Fibroblast of mammary gland (primary cell): ENCODE data around the gene AJUBA.
A peak's percentile ranks its signal among the peaks of the same experiment; 100 is the strongest.
"Not testable (repeated sequence)": the region's sequence is repeated elsewhere in the genome, so short reads cannot be mapped to it uniquely, and the experiment has no call there.

ENCODE experiments used
- DNase-seq: peaks from one replicate; pipeline ENCODE4 v3.0.0-alpha.2; 2010; ENCODE audit warnings: low read depth
- H3K4me3 ChIP-seq: 2 replicates; pipeline ENCODE4 v1.5.1; 2011; ENCODE audit warnings: low read depth, mild to moderate bottlenecking, low read length, moderate library complexity; ENCODE audit not compliant: control insufficient read depth
- TF ChIP-seq, protein P1 (sequence below): conservative IDR thresholded peaks from 2 replicates; pipeline ENCODE4 v1.5.1; 2011; ENCODE audit warnings: low read depth, low read length, inconsistent platforms; ENCODE audit not compliant: control insufficient read depth, insufficient read depth

AJUBA gene

DNA sequence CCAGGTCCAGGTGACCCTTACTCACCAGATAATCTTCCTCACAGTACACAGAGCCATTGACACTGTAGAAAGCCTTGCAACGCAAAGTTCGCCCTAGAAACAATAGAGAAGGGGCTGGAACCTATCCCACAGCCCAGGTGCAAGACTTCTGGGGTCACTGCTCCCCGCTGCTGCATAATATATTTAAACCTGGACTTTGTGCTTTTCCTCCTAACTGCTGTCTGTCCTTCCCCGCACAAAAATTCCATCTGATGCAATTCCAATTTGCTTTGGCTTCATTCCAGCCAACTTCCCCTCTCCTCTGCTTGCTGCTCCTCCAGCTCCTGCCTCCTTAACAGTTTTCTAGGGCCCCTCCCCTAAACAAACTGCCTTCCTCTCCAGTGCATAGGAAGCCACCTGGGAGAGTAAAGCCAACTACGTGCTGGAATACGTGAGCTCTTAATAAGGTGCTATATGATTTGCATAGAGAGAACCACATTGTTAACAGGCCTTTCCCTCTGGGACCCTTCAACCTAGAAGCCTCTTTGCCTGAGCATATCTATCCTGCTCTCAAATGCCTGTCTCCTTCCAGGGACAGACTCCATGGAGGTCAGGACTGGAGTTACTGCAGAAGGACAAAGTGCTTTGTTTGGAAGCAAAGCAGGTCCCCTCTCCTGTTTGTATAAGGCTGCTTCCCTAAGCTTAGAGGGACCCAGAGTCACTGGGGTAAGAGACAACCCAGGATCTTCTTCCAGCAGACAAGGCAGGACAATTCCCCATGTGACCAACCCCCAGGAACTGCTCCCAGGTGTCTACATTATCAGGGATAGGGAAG lies 5.5 kb downstream of the AJUBA start:
- TF ChIP-seq, protein P1, sequence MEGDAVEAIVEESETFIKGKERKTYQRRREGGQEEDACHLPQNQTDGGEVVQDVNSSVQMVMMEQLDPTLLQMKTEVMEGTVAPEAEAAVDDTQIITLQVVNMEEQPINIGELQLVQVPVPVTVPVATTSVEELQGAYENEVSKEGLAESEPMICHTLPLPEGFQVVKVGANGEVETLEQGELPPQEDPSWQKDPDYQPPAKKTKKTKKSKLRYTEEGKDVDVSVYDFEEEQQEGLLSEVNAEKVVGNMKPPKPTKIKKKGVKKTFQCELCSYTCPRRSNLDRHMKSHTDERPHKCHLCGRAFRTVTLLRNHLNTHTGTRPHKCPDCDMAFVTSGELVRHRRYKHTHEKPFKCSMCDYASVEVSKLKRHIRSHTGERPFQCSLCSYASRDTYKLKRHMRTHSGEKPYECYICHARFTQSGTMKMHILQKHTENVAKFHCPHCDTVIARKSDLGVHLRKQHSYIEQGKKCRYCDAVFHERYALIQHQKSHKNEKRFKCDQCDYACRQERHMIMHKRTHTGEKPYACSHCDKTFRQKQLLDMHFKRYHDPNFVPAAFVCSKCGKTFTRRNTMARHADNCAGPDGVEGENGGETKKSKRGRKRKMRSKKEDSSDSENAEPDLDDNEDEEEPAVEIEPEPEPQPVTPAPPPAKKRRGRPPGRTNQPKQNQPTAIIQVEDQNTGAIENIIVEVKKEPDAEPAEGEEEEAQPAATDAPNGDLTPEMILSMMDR = no peak
- peak; percentile 46 for DNase-seq
- no peak overlapping the region for H3K4me3 ChIP-seq

DNA sequence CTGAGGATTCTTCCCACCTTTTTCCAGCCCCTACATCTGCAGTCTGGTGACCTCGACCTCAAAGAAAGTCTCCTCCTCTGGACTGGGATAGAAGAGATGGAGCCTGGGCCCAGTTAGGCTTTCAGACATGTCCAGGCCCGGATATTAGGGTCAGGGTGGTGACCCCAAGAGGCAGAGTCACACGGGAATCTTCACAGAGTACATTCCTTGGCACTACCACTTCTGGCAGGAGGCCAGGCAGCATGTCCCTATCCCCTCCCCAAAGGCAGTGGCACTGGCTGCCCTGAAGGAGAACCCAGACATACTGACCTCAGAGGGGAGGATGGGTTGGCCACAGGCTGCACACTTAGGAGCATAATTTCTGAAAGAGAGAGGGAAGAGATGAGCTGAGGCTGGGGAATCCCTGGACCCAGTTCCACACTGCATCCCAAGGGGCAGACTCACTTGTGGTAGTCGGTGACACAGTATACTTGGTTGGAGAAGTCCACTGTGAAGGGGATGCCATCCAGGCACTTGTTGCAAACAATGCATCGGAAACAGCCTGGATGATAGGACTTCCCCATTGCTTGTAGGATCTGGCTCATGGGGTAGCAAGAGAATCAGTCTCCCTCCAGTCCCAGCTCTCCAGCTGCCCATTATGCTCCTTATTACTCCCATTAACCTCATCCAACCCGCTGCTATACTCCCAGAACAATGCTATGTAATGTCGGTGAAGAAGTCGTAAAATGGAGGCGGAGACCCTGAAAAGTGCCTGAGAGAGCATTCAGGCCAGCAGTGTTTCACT lies 7.6 kb downstream of the AJUBA start:
- no peak overlapping the region for H3K4me3 ChIP-seq
- no peak for DNase-seq
- TF ChIP-seq, protein P1 = no peak

DNA sequence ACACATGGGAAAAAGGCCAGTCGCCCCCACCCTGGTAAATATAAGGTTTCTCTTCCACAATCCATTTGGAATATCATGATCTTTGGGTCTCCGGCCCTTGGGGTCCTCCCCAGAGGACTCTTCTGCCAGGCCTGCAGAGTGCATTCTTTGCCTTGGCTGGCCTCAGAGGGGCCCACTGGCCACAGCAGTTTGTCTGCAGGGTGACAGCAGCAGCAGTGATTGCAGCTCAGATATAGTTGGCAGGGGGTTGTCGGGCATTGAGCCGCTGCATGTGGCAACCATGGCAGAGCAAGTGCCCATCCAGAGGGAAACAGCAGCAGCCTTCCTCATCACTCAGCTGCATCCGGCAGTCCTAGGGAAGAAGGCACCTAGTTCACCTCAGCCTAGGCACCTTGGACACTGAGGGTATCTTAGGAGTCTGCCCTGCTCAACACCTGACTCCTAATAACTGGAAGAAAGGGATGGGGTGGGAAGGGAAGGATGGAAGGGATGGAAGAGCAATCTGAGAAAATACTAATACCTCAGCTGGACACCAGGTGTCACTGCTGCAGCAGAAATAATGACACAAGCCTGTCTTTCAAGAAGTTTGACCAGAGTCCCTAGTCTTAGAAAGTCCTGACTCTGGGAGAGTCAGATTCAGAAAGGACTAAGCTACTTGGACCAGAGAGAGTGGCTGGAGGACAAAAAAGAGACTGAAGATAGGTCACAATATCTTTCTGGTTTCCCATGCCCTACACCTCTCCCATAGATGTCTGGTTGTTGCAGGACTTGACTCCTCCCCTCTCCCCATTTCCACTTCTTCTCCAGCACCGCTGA lies 8.9 kb downstream of the AJUBA start:
- peak; percentile 74 for DNase-seq
- TF ChIP-seq, protein P1 = peak; percentile 71
- no peak overlapping the region for H3K4me3 ChIP-seq

DNA sequence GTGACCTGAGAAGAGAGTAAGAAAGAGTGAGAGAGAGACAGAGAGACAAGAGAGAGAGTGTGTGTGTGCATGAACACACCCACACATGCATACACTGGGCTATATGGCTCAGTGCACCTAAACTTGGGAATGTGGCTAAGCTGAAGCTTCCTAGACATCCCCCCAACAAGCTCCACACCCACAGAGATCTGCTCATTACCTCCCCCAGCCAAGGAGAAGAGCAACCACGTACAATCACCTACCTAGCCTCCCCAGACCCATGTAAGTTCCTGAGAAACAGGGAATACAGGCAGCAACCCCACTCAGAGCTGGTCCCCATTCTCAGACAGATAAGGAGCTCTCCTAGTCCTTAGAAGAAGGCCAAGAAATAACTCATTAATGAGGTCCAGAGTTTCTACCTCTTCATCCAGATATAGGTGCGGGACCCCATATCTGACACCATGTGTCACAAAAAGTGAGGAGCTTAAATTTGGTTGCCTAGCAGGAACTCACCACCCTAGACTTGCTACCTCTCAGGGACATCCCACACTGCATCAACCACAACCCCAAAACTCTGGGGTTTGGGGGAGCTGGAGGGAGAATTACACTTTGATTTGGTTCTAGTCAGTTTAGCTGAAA lies 9.9 kb downstream of the AJUBA start:
- no peak for DNase-seq
- TF ChIP-seq, protein P1 = no peak
- no peak overlapping the region for H3K4me3 ChIP-seq

DNA sequence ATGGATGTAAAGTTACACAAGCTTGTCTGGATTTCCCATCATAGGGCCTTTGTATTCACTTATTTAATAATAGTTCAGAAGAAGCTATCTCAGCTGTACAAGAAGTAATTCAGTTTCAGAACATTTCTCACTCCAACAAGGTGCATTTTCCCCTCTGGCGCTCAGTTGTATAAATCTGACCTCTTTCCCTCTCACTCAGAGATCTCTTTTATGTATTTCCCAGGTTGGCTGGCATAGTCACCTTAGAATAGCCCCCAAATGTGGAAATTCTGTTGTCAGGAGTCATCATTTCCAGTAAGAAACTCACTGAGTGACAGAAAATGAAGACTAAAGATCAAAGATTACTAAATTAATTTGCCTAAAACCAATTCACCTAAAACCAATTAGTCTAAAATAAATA lies 11.2 kb downstream of the AJUBA start:
- no peak for DNase-seq
- no peak overlapping the region for H3K4me3 ChIP-seq
- TF ChIP-seq, protein P1 = no peak

DNA sequence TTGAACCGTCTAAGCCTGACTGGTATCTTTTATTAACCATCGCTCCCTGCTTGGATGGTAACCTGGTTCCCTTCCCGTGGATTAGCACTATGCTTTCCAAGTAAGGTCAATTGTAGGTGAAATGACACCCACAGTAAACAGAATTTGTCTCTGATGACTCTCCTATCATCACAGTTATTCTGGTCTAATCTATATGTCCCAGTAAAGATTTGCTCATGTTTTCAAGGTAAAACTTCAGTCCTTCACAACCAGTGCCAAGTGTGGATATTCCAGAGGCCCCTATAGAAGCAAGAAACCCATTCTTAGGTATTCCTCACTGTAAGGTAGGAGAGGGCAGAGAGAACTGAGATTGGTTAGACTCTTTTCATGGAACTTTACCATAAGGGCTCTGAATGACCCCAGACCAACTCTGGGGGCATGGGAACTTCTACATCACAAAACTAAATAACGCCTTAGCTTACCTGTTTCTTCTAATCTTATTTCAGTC lies 15.5 kb downstream of the AJUBA start:
- H3K4me3 ChIP-seq = no peak overlapping the region
- DNase-seq = no peak
- TF ChIP-seq, protein P1 = no peak

DNA sequence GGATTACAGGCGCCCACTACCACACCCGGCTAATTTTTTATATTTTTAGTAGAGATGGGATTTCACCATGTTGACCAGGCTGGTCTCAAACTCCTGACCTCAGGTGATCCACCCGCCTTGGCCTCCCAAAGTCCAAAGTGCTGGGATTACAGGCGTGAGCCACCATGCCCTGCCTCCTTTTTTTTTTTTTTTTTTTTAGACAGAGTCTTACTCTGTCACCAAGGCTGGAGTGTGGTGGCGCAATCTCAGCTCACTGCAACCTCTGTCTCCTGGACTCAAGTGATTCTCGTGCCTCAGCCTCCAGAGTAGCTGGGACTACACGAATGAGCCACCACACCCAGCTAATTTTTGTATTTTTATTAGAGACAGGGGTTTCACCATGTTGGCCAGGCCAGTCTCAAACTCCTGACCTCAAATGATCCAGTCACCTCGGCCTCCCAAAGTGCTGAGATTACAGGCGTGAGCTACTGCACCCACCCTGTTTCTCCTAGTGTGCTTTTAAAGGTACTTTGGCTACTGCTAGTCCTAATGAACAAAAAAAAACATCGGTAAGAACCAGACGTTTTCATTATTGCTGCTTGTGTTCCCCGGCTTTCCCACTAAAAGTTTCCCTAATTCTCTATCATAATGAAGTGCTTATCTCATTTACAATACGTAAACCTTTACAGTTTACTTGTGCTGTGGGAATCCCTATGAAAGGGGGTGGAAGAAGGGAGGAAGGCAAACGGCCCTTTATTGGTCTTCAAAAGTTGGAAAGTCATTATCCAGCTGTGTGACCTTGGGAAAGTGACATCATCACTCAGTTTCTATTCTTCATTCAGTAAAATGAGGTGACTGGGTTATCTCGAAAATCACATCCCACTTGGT lies 16.2 kb downstream of the AJUBA start:
- DNase-seq, H3K4me3 ChIP-seq: not testable (repeated sequence)
